Measurements from ENCODE around the gene PDGFC. TPM values are rescaled to one million over a fixed set of nuclear protein-coding genes. Genes with fewer than 3 reads are reported as not detected.

The PDGFC gene
- total RNA-seq, 1 donor = 184 TPM

GRCh38 chr4:156799121-156799589 lies 172.4 kb downstream of the PDGFC start:
- peak; percentile 60 for DNase-seq (ENCODE audit: low read depth)
- no peak overlapping the region for H3K4me3 ChIP-seq (ENCODE audit: low read depth, low read length)
- no peak for TF ChIP-seq CTCF (IDR thresholded peaks at IDR 0.05; ENCODE audit: insufficient read depth, low read depth, low read length)

GRCh38 chr4:156798438-156798837 lies 173.2 kb downstream of the PDGFC start:
- no peak overlapping the region for H3K4me3 ChIP-seq (ENCODE audit: low read depth, low read length)
- no peak for TF ChIP-seq CTCF (IDR thresholded peaks at IDR 0.05; ENCODE audit: insufficient read depth, low read depth, low read length)
- DNase-seq (ENCODE audit: low read depth) = no peak

GRCh38 chr4:156797206-156797605 lies 174.4 kb downstream of the PDGFC start:
- no peak for DNase-seq (ENCODE audit: low read depth)
- TF ChIP-seq CTCF (IDR thresholded peaks at IDR 0.05; ENCODE audit: insufficient read depth, low read depth, low read length) = no peak
- H3K4me3 ChIP-seq (ENCODE audit: low read depth, low read length) = no peak overlapping the region

- no peak overlapping the region for H3K4me3 ChIP-seq (ENCODE audit: low read depth, low read length)
- no peak for TF ChIP-seq CTCF (IDR thresholded peaks at IDR 0.05; ENCODE audit: insufficient read depth, low read depth, low read length)
Observed at GRCh38 chr4:156795727-156796126, 175.9 kb downstream of the PDGFC start.

GRCh38 chr4:156794863-156795262 lies 176.7 kb downstream of the PDGFC start:
- DNase-seq (ENCODE audit: low read depth) = no peak
- no peak overlapping the region for H3K4me3 ChIP-seq (ENCODE audit: low read depth, low read length)
- no peak for TF ChIP-seq CTCF (IDR thresholded peaks at IDR 0.05; ENCODE audit: insufficient read depth, low read depth, low read length)

More at GRCh38 chr4:156795727-156796126, 175.9 kb downstream of the PDGFC start:
- no peak for DNase-seq (ENCODE audit: low read depth)

GRCh38 chr4:156792462-156793085 lies 179.0 kb downstream of the PDGFC start:
- no peak for DNase-seq (ENCODE audit: low read depth)

More at GRCh38 chr4:156792462-156793085, 179.0 kb downstream of the PDGFC start:
- no peak for TF ChIP-seq CTCF (IDR thresholded peaks at IDR 0.05; ENCODE audit: insufficient read depth, low read depth, low read length)
- H3K4me3 ChIP-seq (ENCODE audit: low read depth, low read length) = no peak overlapping the region
